SU-DHL-6 (cell line): Measurements from ENCODE around the gene FXYD7.

ENCODE experiments used
- H2AFZ ChIP-seq: fragments of 200-600 bp; sonication (generic); 2 replicates; pipeline ENCODE4 v1.6.1; 2014; ENCODE audit warnings: low read depth, mild to moderate bottlenecking, moderate library complexity, mixed read lengths, antibody characterized with exemption, low read length; ENCODE audit not compliant: severe bottlenecking
- H3F3A ChIP-seq: fragments of 200-600 bp; shearing (Covaris generic); 2 replicates; pipeline ENCODE4 v1.6.0; 2016; ENCODE audit warnings: antibody characterized with exemption, mild to moderate bottlenecking; ENCODE audit not compliant: insufficient read depth
- H3K27ac ChIP-seq: fragments of 200-600 bp; sonication (generic); 2 replicates; pipeline ENCODE4 v1.5.1; 2016; ENCODE audit warnings: low read depth, mild to moderate bottlenecking, low read length, moderate library complexity, mixed read lengths
- H3K27me3 ChIP-seq: fragments of 200-600 bp; sonication (generic), shearing (Covaris generic); 2 replicates; pipeline ENCODE4 v1.6.0; 2014; ENCODE audit warnings: mild to moderate bottlenecking, low read length
- H3K36me3 ChIP-seq: fragments of 200-600 bp; sonication (generic); 2 replicates; pipeline ENCODE4 v1.6.1; 2014; ENCODE audit warnings: mild to moderate bottlenecking, low read length, mixed read lengths
- H3K4me2 ChIP-seq: fragments of 300-600, 200-600 bp; shearing (Covaris generic), sonication (generic); 2 replicates; pipeline ENCODE4 v1.6.0; 2014; ENCODE audit warnings: low read length, low read depth, mild to moderate bottlenecking; ENCODE audit not compliant: poor library complexity, severe bottlenecking
- H3K4me3 ChIP-seq: fragments of 200-600 bp; sonication (generic); 2 replicates; pipeline ENCODE4 v1.5.1; 2014; ENCODE audit warnings: antibody characterized with exemption, low read length, mild to moderate bottlenecking, mixed read lengths; ENCODE audit not compliant: insufficient read depth, poor library complexity, severe bottlenecking
- H3K79me2 ChIP-seq: fragments of 200-600 bp; sonication (generic); 2 replicates; pipeline ENCODE4 v1.6.1; 2014; ENCODE audit warnings: mild to moderate bottlenecking, low read length, moderate library complexity; ENCODE audit not compliant: insufficient read depth
- H3K9ac ChIP-seq: fragments of 200-600 bp; sonication (generic); 2 replicates; pipeline ENCODE4 v1.7.0; 2014; ENCODE audit warnings: mild to moderate bottlenecking, low read length
- H3K9me2 ChIP-seq: fragments of 200-600 bp; sonication (generic); replicated peaks from 2 replicates; pipeline ENCODE4 v1.6.1; 2014; ENCODE audit warnings: low read length; ENCODE audit not compliant: insufficient read depth
- H3K9me3 ChIP-seq: fragments of 200-600 bp; sonication (generic); 2 replicates; pipeline ENCODE4 v1.6.1; 2014; ENCODE audit warnings: low read length, mixed read lengths; ENCODE audit not compliant: insufficient read depth
- H4K20me1 ChIP-seq: fragments of 200-600 bp; sonication (generic); 2 replicates; pipeline ENCODE4 v1.6.1; 2014; ENCODE audit warnings: low read depth, mild to moderate bottlenecking, antibody characterized with exemption, low read length, moderate library complexity, mixed read lengths
- EZH2phosphoT487 ChIP-seq: fragments of 200-600 bp; sonication (generic), shearing (Covaris generic); conservative IDR thresholded peaks from 2 replicates; pipeline ENCODE4 v1.6.1; 2018; ENCODE audit warnings: mild to moderate bottlenecking, antibody characterized with exemption, low read length, moderate library complexity, mixed read lengths
- TF ChIP-seq, protein P1 (sequence below): fragments of 200-600 bp; sonication (generic); IDR thresholded peaks from one replicate; pipeline ENCODE4 v1.5.1; 2017; ENCODE audit warnings: antibody characterized with exemption, mild to moderate bottlenecking, low read length, moderate library complexity; ENCODE audit not compliant: insufficient read depth, poor library complexity, severe bottlenecking

The FXYD7 gene

GRCh38 chr19:35104361-35104760 is 38.7 kb upstream of the FXYD7 start:
- TF ChIP-seq, protein P1, sequence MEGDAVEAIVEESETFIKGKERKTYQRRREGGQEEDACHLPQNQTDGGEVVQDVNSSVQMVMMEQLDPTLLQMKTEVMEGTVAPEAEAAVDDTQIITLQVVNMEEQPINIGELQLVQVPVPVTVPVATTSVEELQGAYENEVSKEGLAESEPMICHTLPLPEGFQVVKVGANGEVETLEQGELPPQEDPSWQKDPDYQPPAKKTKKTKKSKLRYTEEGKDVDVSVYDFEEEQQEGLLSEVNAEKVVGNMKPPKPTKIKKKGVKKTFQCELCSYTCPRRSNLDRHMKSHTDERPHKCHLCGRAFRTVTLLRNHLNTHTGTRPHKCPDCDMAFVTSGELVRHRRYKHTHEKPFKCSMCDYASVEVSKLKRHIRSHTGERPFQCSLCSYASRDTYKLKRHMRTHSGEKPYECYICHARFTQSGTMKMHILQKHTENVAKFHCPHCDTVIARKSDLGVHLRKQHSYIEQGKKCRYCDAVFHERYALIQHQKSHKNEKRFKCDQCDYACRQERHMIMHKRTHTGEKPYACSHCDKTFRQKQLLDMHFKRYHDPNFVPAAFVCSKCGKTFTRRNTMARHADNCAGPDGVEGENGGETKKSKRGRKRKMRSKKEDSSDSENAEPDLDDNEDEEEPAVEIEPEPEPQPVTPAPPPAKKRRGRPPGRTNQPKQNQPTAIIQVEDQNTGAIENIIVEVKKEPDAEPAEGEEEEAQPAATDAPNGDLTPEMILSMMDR, result no peak
- no peak for TF ChIP-seq EZH2phosphoT487

DNA sequence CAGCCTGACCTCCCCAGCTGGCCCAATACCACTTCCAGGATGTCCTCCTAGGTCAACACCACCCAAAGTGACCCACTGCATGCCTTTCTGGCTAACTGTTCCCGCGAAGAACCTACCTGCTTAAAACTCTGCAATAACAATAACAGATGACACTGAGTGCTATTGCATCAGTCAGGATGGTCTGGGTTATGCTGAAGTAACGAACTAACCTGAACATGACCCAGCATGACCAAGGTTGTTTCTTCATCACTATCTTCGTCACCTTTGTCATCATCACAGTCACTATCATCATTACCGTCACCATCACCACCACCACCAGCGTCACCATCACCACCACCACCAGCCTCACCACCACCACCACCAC is 38.0 kb upstream of the FXYD7 start:
- Histone ChIP-seq H2AFZ (no peak overlapping the region), H3K27ac (no peak overlapping the region), H4K20me1 (no peaks in the 10 kb centered on the region)

More at GRCh38 chr19:35104361-35104760, 38.7 kb upstream of the FXYD7 start:
- H3K9ac ChIP-seq, result no peak overlapping the region
- no peaks in the 10 kb centered on the region for H4K20me1 ChIP-seq
- no peak overlapping the region for H2AFZ ChIP-seq
- H3K4me2 ChIP-seq, result no peak overlapping the region
- H3K27me3 ChIP-seq, result no peaks in the 10 kb centered on the region
- H3K36me3 ChIP-seq, result no peaks in the 10 kb centered on the region
- H3F3A ChIP-seq, result no peaks in the 10 kb centered on the region
- H3K9me2 ChIP-seq, result no peaks in the 10 kb centered on the region
- no peaks in the 10 kb centered on the region for H3K79me2 ChIP-seq
- H3K4me3 ChIP-seq, result no peak overlapping the region
- H3K9me3 ChIP-seq, result no peaks in the 10 kb centered on the region
- H3K27ac ChIP-seq, result no peak overlapping the region

GRCh38 chr19:35105411-35106290 is 37.4 kb upstream of the FXYD7 start:
- Histone ChIP-seq H3K9me3 (no peaks in the 10 kb centered on the region), H3F3A (no peaks in the 10 kb centered on the region), H4K20me1 (no peaks in the 10 kb centered on the region), H3K79me2 (no peaks in the 10 kb centered on the region), H2AFZ (no peak overlapping the region), H3K9ac (no peak overlapping the region), H3K9me2 (no peaks in the 10 kb centered on the region), H3K27me3 (no peaks in the 10 kb centered on the region), H3K36me3 (no peaks in the 10 kb centered on the region), H3K4me3 (no peak overlapping the region), H3K27ac (no peak overlapping the region), H3K4me2 (no peak overlapping the region)
- TF ChIP-seq EZH2phosphoT487, result no peak
- TF ChIP-seq, protein P1, result no peak

More for the DNA sequence above, 38.0 kb upstream of the FXYD7 start:
- Histone ChIP-seq H3K27me3 (no peaks in the 10 kb centered on the region), H3F3A (no peaks in the 10 kb centered on the region), H3K9ac (no peak overlapping the region), H3K79me2 (no peaks in the 10 kb centered on the region), H3K36me3 (no peaks in the 10 kb centered on the region), H3K4me3 (no peak overlapping the region), H3K4me2 (no peak overlapping the region), H3K9me2 (no peaks in the 10 kb centered on the region), H3K9me3 (no peaks in the 10 kb centered on the region)
- no peak for TF ChIP-seq EZH2phosphoT487
- TF ChIP-seq, protein P1, result no peak
